ENCODE results near the gene REXO1.
"Not testable (repeated sequence)": the region's sequence is repeated elsewhere in the genome, so short reads cannot be mapped to it uniquely, and the experiment has no call there.

REXO1 gene

DNA sequence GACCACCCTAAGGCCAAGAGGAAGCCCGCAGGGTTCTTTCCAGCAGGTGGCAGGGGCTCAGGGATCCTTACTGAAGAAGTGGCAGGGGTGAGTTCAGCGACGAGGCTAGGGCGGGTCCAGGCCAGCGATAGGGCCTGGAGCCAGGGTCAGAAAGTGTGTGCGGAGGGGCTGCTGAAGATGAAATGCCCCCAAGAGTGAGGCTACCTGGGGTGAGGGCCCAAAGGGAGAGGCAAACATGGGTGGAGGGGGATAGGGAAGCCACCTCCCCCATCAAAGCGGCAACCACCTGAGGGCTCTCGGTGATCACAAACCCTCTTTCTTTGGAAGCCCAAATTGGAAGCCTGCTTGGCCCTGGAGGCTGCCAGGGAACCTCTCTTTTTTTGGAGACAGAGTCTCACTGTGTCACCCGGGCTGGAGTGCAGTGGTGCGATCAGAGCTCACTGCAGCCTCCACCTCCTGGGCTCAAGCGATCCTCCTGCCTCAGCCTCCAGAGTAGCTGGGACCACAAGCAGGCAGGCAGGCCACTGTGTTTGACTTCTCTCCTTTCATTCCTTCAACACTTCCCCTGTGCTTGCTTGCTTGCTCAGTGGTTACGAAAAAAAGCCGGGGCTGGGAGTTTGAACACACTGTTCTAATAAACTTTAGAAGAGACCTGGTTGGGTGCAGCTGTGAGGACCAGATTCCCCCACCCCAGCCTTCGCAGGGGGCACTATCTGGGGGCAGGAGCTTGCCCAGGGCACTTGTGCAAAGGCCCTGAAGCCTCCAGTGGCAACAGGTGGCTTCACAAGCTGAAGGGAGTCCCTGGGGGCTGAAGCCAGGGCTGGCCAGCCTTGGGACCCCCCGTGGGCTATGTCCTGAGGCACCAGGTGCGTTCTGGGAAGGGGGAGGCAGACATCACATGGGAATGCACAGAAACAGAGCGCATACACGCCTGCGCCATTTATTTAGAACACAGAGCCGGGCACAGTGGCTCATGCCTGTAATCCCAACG, 34.8 kb downstream of the REXO1 start:
- DNase-seq (ENCODE audit: low spot score): no peak

DNA sequence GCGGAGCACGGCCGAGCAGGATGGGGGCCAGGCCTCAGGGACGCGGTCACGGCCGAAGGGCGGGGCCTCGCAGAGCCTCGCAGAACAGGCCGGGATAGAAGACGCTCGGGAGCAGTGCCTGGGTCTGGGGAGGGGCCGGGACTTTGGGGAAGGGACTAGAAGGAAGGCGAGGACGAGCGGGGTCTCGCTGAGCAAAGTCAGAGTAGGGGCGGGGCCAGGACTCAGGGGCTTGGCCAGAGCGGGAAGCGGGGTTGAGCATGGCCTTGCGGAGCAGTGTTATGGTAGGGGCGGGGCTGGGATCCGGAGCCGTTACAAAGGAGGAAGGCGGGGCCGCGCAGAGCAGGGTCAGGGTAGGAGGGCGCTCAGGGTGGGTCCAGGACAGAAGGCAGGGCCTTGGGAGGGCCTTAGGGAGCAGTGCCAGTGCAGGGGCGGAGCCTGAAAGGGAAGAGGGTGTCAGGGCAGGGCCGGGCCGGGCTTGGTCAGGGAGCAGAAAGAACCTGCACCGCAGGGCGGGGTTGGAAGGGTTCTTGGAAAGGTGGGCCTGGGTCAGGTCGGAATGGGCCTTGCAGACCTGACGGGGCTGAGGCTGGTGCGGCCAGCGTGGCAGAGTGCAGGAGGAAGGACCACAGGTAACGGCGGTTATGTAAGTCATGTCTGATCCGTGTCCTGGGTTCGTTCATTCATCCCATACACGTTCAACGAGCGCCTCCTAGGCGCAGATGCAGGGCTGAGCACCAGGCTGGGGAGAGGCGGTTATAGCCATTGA, 35.7 kb downstream of the REXO1 start:
- DNase-seq (ENCODE audit: low spot score): peak; percentile 59

DNA sequence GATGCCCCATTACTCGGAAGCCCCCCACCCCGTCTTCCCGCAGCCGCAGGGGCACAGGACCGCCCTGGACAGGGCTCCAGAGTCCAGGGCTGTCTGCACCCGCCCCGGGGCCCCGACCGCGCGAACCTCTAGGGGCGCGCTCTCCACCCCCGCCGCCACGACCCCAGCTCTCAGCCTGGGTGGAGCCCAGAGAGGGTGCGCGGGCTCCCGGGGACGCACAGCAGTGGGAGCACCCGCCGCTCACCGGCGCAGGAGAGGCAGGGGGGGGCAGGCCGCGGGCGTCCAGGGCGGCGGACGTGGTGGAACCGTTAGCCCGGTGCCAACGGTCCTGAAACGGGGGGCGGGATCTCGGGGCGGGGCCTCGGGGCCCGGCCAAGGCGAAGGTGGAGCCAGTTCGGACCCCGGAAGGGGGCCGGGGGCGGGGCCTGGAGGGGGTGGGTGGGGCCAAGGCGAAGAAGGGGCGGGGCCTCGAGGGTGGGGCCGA, 36.3 kb downstream of the REXO1 start, which contains the start of gene ATP8B3:
ATP8B3 (minus strand) TSS at position 335 of the 484 bp plus-strand sequence. CDS start 540 bp downstream, outside the sequence.
- DNase-seq (ENCODE audit: low spot score): no peak

DNA sequence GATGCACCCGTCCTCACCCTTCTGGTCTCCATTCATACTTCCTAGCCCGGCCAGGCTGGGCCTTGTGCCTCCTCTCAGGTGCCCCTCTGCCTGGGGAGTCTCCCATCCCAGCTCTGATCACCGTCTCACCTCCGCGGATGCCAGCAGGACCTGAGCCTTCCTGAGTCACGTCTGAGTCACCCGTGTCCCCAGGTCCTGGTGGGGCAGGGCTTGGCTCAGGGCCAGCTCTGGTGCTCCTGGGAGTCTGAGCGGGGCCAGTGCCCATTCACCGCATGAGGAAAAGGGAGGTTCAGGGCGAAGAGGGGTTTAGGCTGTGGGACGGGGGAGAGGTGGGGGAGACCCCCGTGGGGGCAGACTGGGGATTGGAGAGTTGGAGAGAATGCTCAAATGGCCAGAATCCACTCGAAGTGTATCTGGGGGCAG, 36.8 kb downstream of the REXO1 start:
- DNase-seq (ENCODE audit: low spot score): no peak

DNA sequence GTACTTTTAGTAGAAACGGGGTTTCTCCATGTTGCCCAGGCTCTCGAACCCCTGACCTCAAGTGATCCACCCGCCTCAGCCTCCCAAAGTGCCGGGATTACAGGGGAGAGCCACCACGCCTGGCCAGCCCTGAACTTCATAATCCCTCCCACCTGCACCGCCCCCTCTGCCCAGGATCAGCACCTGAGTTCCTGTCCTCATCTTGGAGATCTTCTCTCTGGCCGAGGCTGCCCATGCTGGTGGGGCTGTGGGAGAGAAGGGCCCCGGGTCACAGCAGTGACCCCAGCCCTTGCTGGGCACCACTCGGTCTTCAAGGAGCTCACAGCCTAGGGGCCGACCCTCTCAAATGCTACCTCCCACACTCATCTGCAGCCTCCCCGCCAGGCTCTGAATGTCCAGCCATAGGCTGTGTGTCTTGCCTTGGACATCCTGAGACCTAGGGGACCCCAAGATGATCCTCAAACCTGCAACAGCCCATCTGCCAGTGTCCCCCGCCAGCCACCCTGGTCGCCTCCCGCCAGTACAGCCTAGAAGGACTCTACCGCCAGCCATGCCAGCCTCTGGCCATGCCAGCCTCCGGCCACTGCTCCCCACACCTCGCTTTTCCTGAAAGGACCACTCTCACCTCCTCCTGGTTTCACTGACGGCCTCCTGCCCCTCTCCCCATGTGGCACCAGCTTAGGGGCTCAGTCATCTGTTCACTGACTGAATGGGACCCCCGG, 37.7 kb downstream of the REXO1 start:
- DNase-seq (ENCODE audit: low spot score): no peak

DNA sequence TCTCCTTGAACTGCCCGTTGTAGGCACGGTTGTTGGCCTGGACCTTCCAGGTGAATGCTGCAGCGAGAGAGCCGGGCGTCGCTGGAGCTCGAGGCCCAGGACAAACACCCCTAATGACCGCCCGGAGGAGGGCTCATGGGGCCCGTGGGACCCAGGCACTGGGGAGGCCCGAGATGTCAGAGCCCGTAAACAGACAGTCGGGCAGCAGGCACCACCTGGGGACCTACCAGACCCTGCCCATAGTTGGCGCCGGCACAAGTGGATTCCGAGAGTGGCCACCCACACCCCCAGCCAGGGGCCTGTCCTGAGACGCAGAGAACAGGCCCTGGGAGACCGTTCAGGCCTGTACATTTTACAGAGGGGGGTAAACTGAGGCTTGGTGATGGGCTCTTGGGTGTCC, 38.6 kb downstream of the REXO1 start:
- DNase-seq (ENCODE audit: low spot score): no peak

DNA sequence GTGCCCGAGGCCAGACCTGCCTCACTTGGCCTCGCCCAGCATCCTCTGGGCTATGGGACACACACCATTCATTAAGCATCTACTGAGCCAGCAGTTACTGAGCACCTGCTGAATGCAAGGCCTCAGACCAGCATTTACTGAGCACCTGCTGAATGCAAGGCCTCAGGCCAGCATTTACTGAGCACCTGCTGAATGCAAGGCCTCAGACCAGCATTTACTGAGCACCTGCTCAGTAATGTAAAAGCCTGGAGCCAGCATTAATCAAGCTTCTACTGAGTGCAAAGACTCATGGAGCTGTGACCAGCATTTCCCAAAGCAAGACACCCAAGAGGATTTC, 39.9 kb downstream of the REXO1 start:
- no peak for DNase-seq (ENCODE audit: low spot score)

DNA sequence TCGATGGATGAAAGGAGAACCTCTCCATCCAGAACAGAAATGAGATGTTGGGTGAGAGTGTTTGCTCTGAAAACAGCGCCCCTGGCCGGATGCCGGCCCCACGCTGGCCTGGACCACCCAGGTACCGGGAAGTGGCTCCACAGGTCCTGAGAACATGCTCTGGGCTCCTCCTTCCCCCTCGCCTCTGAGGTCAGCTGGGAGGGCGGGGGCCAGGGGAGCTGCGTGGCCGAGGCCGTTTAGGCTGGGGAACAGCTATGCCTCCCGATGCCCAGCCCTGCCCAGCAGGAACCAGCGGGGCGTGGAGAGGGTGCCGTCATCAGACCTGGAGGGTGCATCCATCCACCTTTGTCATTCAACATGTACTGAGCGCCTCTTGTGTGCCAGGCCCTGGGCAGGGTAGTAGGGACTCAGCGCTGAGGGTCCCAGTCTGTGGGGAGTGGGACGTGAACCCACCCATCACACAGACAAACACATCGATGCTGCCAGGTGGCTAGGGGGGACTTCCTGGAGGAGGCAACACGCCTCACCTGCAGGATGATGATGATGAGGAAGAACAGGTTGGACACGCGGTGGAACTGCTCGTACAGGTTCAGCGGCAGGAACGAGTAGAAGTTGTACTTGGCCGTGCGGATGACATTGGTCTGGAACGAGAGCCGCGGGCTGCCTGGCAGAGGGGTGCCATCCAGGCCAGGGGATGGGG, 40.4 kb downstream of the REXO1 start:
- no peak for DNase-seq (ENCODE audit: low spot score)

DNA sequence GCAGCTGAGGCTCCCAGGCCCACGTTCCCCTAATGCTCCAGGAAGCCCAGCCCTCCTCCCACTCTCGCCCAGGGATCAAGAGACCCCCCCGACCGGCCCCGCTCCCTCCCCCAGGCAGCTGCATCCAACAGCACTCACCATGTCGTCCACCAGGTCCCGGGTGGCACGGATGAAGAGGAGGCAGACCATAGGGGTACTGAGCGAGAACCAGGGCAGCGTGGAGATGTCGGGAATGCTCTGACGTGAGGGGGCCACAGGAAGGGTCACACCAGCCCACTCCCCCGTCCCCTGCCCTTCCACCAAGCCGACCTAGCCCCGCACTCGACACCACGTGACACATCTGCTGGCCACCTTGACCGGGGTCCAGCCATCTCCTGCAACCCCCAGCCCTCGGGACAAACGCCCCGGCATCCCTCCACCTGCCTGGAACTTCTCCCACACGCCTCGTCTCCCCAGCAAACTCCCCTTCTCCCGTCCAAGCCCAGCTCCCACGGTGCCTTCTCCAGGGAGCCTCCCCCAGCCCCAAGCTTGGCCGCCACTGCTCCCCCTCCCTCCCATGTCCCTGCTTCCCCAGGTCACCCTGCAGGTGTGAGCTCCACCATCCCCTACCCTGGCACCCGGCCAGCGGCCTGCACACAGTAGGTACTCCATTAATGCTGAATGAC, 41.1 kb downstream of the REXO1 start:
- no peak for DNase-seq (ENCODE audit: low spot score)

DNA sequence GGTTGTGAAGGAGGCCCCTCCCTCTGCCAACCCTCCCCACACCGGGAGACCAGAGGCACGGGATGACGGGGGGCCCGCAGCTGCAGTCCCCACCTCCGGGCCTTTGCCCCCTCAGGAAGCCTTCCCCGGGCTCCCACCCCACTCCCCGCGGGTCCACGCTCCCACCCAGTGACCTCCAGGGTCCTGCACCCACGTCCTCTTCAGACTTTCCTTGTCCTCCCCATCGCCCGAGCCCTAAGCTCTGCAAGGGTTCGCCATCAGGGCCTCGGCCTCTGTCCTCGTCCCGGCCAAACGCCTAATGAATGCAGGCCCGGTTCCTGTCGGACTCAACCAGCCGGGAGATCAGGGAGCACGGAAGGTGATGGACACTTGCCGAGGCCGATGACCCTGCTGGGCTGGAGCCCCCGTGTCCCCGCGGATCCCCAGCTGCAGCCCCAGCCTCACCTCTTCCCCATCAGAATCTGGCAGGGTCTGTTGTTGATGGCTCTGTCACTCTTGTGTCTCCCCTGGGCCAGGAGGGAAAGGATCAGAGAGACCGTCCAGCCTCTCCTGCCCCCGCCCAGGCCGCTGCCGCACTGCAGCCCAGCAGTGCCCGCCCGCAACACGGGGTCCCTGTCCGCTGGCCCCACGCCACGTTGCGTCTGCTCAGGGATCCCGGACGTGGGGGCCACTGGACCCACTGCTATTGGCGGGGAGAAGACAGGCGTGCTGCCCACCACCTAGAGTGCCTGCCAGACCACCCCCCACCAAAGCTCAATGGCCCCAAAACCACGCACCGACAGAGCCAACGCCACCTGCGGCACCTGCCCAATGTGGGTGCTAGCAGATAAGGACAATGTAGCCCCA, 41.9 kb downstream of the REXO1 start:
- DNase-seq (ENCODE audit: low spot score): no peak

DNA sequence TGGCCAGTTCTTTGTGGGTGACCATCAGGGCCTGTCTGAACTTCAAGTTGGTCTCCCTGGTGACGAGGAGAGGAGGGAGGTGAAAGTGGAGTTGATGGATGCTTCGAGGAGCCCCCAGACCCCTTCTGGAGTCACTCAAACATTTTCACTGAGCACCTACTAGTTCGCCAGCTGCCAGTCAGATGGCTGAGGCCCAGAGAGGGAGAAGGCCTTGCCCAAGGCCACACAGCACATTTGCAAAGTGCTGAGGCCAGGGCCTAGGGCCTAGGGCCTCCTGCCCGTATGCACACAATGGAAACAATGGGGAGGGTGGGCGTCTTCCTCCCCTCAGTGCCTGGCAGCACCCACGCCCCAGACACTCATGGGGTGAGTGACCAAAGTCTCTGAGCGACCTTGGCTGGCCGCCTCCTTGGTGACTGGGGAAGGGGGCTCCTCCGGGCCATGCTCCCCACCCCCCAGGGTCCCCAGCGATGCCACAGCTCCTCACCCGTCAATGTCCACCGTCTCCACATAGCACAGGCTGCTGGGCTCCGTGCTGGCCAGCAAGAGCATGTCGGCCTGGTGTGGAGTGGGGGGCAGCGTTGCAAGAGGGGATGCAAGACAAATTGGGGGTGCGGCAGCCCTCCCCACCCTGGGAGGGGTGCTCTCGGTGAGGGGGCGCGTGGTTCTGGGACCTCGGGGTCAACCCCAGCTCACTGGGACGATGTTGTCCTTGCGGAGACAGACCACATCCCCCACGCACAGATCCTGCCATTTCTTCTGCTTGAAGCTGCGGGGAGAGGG, 42.7 kb downstream of the REXO1 start:
- DNase-seq (ENCODE audit: low spot score): no peak

DNA sequence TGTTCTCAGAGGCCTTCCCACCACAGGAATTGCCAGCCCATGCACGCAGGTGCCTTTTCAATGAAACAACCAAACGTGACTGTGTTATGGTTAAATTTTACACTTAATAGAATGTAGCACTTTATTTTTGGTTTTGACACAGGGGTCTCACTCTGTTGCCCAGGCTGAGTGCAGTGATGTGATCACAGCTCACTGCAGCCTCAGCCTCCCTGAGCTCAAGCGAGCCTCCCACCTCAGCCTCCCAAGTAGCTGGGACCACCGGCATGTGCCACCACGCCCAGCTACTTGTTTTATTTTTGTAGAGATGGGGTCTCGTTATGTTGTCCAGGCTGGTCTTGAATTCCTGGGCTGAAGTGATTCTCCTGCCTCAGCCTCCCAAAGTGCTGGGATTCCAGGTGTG, 43.4 kb downstream of the REXO1 start:
- no peak for DNase-seq (ENCODE audit: low spot score)

DNA sequence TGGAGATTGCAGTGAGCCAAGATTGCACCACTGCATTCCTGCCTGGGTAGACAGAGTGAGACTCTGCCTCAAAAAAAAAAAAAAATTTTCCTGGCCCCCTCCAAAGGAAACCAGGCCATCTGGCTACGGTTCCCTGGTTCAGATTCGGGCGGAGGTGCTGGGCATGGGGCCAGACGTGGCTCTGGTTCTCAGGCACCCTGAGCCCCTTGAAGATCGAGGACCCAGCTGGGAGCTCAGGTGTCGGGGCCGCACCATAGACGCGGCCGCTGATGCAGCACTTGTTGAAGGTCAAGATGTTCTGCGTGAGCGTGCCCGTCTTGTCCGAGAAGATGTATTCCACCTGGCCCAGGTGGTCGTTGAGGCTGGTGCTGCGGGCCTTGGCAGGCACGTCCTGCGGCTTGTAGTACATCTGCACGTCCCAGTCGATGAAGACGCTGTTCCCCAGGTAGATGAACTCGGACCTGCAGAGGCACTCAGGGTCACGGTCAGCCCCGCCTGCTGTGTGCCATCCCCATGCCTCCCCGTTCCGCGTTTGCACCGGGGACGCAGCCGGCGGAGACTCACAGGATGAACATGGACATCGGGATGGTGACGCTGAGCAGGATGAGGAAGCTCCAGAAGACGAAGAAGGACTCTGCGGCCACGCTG, 48.5 kb downstream of the REXO1 start:
- DNase-seq (ENCODE audit: low spot score): no peak

DNA sequence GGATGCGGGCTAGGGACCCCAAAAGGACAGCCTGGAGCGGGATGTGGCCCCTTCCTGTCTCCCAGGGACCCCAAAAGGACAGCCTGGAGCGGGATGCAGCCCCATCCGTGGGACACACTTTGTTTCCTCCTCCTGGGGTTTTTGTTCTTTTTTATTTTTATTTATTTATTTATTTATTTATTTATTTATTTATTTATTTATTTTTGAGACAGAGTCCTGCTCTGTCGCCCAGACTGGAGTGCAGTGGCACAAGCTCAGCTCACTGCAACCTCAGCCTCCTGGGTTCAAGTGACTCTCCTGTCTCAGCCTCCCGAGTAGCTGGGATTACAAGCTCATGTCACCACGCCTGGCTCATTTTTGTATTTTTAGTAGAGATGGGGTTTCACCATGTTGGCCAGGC, 51.0 kb downstream of the REXO1 start:
- DNase-seq (ENCODE audit: low spot score): not testable (repeated sequence)

DNA sequence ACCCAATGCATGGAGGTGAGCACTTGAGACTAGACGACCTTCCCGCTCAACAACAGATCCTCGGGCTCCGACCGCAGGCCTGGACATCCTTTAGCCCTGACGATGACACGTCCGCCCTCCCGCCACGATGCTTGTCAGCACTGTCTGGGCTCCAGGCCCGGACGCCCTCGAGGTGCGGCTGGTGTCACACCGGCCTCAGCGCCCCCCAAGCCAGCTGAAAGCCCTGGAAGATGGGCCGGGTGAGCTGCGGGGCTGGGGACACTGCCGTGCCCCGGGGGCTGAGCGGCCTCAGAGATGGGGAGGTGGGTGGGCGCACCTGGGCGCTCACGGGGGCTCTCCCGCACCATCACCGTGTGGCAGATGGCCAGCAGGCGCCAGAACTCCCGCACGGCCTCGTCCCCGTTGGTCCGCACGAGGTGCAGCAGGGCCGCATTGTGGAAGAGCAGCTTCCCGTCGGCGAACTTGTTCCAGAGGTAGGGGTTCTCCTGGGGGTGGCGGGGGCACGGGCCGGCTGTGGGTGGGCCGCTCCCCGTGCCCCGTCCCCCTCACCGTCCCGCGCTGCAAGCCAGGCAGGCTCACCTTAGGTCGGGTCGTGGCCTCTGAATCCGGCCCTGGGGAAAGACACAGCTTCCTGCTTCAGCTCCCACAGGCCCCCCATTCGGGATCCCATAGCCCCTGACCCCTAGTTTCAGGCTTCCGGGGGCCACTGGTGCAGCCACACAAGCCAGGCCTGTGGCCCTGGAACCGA, 51.7 kb downstream of the REXO1 start:
- no peak for DNase-seq (ENCODE audit: low spot score)

DNA sequence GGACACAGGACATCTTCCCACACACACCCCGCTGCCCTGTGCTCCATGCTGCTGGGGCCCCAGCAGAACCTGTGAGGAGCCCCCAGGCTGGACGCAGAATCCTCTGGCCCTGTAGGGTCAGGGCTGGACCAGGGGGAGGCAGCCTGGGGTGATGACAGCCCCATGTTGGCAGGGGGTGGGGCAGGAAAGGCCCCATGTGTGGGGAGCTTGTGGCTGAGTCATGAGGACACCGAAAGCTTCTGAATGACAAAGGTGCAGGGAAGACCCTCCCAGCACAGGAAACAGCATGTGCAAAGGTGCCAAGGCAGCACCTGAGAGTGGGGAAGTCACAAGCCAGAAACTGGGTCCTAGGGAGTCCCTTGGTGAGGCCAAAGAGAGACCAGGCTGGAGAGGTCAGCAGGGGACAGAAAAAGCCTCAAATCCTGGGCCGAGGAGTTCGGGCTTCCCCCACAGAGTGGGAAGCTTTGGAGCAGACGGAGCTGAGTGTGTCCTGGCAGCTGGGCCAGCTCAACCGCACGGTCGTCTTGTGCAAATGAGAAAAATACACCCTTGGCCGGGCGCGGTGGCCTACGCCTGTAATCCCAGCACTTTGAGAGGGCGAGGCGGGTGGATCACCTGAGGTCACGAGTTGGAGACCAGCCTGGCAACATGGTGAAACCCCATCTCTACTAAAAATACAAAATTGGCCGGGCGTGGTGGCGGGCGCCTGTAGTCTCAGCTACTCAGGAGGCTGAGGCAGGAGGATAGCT, 53.7 kb downstream of the REXO1 start:
- no peak for DNase-seq (ENCODE audit: low spot score)

DNA sequence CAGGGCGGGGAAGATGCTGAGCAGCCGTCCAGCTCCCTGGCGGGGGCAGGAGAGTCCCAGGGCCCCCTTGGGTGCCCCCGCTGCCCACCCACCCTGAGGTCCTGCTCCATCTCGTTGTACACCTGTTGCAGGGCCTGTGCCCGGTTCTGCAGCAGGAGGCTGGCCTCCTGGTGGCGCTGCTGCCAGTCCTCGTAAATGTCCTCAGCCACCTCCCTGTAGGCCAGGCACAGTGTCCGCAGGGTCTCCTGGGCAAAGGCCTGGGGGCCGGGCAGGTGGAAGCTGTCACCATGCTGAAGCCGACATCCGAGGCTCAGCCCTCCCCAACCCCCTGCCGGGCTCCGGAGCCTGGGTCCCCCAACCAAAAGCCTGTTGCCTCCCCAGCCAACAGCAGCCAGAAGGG, 56.4 kb downstream of the REXO1 start:
- no peak for DNase-seq (ENCODE audit: low spot score)

Data from pons (tissue), 1 donor.